Measurements from ENCODE around the gene GBP3.
"Not testable (repeated sequence)": the region's sequence is repeated elsewhere in the genome, so short reads cannot be mapped to it uniquely, and the experiment has no call there.

The GBP3 gene

DNA sequence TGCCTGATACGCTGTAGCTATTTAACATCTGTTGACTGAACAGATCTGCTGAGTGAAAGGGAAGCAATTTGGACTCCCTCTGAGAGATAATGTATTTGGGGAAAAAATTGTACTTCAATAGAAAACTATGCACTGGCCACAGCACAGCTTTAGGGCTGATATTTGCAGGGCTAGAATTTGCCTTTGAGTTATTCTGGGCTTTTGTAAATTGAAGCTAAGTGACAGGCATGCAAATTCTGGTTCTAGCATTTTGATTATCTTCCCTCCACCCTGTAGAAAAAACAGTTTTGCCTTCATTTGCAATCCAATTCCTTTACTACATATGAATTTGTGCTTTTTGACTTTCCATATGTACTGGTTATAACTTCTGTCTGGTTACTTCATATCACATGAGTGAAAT, 38.1 kb downstream of the GBP3 start:
- no peak for DNase-seq (ENCODE audit: low read depth)
- H3K4me3 ChIP-seq (ENCODE audit: low read depth, low read length), result no peak overlapping the region
- TF ChIP-seq, protein P1, sequence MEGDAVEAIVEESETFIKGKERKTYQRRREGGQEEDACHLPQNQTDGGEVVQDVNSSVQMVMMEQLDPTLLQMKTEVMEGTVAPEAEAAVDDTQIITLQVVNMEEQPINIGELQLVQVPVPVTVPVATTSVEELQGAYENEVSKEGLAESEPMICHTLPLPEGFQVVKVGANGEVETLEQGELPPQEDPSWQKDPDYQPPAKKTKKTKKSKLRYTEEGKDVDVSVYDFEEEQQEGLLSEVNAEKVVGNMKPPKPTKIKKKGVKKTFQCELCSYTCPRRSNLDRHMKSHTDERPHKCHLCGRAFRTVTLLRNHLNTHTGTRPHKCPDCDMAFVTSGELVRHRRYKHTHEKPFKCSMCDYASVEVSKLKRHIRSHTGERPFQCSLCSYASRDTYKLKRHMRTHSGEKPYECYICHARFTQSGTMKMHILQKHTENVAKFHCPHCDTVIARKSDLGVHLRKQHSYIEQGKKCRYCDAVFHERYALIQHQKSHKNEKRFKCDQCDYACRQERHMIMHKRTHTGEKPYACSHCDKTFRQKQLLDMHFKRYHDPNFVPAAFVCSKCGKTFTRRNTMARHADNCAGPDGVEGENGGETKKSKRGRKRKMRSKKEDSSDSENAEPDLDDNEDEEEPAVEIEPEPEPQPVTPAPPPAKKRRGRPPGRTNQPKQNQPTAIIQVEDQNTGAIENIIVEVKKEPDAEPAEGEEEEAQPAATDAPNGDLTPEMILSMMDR (conservative IDR thresholded peaks at IDR 0.05; ENCODE audit: low read depth, low read length), result no peak

DNA sequence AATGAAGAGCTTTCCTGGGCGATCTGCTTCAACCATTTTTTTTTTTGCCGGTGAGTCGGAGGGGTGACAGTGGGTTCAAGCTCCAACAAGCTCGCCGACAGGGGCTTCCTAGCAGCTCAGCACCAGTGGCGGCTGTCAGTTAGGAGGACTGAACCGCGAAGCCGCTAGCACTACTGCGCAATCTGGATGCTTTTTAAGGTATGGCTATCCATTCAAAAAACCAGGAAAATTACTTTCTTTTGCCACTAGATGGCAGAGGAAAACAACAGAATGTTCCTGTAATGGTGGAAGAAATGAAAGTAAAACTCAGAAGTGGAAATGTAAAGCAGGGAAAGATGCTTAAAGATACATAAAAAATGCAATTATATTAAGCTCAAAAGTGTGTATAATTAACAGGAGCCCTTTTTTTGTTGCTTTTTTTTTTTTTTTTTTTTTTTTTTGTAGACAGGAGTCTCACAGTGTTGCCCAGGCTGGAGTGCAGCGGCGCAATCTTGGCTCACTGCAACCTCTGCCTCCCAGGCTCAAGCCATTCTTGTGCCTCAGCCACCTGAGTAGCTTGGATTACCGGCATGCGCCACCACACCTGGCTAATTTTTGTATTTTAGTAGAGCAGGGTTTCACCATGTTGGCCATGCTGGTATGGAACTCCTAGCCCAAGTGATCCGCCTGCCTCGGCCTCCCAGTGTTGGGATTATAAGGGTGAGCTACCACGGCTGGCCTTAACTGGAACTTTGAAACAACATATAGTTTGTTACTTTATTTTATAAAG, 38.7 kb downstream of the GBP3 start:
- TF ChIP-seq, protein P1 (conservative IDR thresholded peaks at IDR 0.05; ENCODE audit: low read depth, low read length), result peak; percentile 64
- no peak overlapping the region for H3K4me3 ChIP-seq (ENCODE audit: low read depth, low read length)
- peak; percentile 77 for DNase-seq (ENCODE audit: low read depth)

DNA sequence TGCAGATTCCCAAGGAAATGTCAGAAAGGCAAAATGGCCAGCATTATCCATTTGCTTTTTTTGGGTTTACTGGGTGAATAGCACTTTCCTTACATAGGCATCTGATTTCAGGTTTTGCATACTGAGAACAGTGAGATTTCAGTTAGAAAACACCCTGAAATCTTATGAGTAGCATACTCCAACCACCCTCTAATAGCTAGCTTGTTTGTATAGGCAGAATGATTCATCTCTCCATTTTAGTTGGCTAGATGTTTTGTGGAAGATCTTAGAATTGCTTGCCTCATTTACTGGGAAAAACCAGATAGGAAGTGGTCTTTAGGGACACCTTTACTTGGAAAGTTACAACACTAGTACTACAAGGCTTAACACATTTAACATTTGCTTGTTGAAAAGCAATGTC, 40.6 kb downstream of the GBP3 start:
- peak; percentile 46 for DNase-seq (ENCODE audit: low read depth)
- H3K4me3 ChIP-seq (ENCODE audit: low read depth, low read length), result no peak overlapping the region
- TF ChIP-seq, protein P1 (conservative IDR thresholded peaks at IDR 0.05; ENCODE audit: low read depth, low read length), result no peak

DNA sequence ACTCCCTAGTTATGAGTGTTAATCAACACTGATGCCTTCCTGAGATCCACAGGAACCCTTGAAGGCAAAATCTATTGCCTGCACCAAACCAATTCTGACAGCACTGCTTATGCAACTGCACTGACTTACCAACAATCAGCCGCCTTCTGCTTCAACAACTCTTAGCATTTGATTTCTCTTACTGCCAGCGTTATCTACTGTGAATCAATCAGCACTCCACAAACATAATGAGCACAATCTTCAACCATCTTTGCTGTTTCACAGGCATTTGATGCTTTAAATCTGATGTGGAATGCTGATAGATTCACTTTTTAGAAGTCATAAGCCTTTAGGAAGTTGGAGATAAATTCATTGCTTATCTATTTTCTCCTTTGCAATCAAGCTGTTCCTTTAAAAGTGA, 41.2 kb downstream of the GBP3 start:
- not testable (repeated sequence) for H3K4me3 ChIP-seq (ENCODE audit: low read depth, low read length); DNase-seq (ENCODE audit: low read depth)

DNA sequence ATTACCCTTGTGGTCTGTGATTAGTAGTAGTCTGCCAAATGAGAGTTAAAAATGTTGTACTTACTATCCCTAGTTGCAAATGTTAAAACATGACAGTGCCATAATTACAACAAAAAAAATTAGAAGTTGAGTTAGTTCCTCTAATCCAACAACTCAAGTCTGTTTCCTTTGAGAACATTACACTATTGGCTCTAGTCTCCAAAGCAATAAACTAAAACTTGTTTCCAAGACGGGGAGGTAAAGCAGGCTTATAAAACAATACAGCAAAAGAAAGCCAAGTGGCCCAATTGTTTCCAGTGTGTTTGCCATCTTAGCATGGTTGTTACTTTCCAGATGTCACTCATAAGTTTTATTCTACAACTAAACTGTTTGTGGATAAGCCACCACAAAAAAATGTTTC, 41.8 kb downstream of the GBP3 start:
- no peak overlapping the region for H3K4me3 ChIP-seq (ENCODE audit: low read depth, low read length)
- DNase-seq (ENCODE audit: low read depth), result no peak
- TF ChIP-seq, protein P1 (conservative IDR thresholded peaks at IDR 0.05; ENCODE audit: low read depth, low read length), result no peak

DNA sequence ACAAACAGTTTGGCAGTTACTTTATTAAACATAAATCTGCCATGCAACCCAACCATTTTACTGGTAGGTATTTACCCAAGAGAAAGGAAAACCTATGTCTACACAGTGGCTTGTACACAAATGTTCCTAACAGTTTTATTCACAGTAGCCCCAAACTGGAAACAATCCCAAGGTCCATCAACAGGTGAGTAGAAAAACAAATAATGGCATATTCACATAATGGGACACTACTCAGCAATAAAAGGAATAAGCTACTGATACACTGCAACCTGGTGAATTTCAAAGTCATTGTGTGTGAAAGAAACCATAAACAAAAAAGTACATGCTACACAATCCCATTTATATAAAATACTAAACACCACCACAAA, 42.9 kb downstream of the GBP3 start:
- H3K4me3 ChIP-seq (ENCODE audit: low read depth, low read length), result no peak overlapping the region
- TF ChIP-seq, protein P1 (conservative IDR thresholded peaks at IDR 0.05; ENCODE audit: low read depth, low read length), result no peak
- DNase-seq (ENCODE audit: low read depth), result no peak

DNA sequence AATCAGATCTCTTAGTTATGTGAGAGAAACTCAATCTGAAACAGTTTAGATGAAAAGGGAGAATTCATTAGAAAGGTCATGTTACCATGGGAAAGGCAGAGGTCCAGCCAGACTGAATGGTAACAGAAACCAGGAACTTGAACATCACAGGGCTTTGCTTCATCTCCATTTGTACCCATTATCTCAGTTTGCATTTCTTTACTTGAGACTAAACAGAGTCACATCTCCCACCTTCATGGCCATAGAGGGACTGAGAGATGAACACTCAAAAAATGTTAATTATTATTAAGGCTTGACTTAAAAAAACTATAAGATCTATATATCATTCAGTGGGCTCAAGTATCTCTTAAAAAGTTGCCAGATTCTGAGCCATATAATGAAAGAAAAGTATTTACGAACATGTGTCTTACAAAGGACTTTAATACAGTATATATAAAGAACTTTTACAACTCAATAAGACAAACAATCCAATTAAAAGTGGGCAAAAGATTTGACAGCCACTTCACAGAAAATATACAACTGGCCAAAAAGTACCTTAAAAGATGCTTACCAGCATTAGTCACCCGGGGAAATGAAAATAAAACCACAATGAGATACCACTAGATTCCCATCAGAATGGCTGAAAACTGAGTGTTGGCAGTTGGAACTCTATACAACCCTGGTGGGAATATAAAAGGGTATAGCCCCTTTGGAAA, 43.5 kb downstream of the GBP3 start:
- no peak overlapping the region for H3K4me3 ChIP-seq (ENCODE audit: low read depth, low read length)
- TF ChIP-seq, protein P1 (conservative IDR thresholded peaks at IDR 0.05; ENCODE audit: low read depth, low read length), result no peak
- DNase-seq (ENCODE audit: low read depth), result peak; percentile 53

Measured in choroid plexus epithelial cell (primary cell).